Tibial nerve (tissue), 4 donors: Measurements from ENCODE around the gene SH3RF3.
A peak's percentile ranks its signal among the peaks of the same experiment; 100 is the strongest.

Source experiments
- EP300 ChIP-seq, 2 donors: sonication (generic); formaldehyde crosslinking; IDR thresholded peaks; one replicate each; pipeline ENCODE4 v1.6.1; 2017; ENCODE audit warnings: antibody characterized with exemption in 2 of 2, mild to moderate bottlenecking in 1 of 2
- POLR2A ChIP-seq, 2 donors: fragments of 450-650 bp; IDR thresholded peaks; one replicate each; pipeline ENCODE4 v1.6.1; 2017; ENCODE audit warnings: antibody characterized with exemption in 2 of 2, mild to moderate bottlenecking in 2 of 2, moderate library complexity in 2 of 2
- TF ChIP-seq, protein P1 (sequence below), 5 experiments: fragments of 200-600 bp in 3 of 5; fragments of 450-650 bp in 2 of 5; sonication (generic) in 3 of 5; IDR thresholded peaks; one replicate each; pipeline ENCODE4 v1.5.1; 2016 to 2019; ENCODE audit warnings: antibody characterized with exemption in 5 of 5, mild to moderate bottlenecking in 3 of 5, moderate library complexity in 2 of 5

DNA sequence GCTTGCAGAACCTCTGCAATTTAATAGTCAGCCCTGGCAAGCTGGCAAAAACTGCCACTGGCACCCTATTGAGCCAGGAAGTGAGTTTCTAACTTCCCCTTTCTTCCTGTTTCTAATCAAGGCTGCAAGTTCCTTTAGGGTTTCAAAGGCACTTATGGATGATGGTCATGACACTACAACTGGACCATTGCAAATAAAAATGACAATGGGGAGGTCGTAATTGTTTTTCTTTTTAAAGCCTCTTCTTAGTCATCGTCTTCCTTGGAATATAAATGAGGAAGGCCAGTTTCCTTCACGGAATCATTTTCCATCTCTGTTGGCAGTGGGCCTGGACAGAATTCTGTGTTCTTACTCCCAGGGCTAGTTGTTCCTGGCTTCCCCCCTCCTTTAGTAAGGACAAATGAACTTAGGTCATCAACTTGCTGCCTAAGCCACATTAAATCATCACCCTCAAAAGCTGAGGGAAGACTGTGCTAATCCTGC lies 35.8 kb downstream of the SH3RF3 start:
- TF ChIP-seq, protein P1, sequence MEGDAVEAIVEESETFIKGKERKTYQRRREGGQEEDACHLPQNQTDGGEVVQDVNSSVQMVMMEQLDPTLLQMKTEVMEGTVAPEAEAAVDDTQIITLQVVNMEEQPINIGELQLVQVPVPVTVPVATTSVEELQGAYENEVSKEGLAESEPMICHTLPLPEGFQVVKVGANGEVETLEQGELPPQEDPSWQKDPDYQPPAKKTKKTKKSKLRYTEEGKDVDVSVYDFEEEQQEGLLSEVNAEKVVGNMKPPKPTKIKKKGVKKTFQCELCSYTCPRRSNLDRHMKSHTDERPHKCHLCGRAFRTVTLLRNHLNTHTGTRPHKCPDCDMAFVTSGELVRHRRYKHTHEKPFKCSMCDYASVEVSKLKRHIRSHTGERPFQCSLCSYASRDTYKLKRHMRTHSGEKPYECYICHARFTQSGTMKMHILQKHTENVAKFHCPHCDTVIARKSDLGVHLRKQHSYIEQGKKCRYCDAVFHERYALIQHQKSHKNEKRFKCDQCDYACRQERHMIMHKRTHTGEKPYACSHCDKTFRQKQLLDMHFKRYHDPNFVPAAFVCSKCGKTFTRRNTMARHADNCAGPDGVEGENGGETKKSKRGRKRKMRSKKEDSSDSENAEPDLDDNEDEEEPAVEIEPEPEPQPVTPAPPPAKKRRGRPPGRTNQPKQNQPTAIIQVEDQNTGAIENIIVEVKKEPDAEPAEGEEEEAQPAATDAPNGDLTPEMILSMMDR (IDR thresholded peaks at IDR 0.05) = no peak
- no peak for TF ChIP-seq POLR2A (IDR thresholded peaks at IDR 0.05)
- peak in 1 of 2 donors; percentile 31 for TF ChIP-seq EP300 (IDR thresholded peaks at IDR 0.05)
